ENCODE results near the gene IDI1.

Gene IDI1

DNA sequence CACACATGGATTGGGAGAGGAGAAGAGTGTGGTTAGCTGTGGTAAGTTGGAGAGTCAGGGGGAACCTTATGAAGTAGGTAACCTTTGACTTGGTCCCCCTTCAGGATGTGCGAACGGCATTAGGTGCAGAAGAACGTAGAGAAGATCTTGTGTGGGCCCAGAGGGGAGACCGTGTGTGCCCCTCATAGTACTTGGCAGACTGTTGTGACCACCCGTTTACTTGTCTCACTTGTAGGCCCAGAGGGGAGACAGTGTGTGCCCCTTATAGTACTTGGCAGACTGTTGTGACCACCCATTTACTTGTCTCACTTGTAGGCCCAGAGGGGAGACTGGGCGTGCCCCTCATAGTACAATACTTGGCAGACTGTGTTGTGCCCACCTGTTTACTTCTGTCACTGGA lies 58.1 kb downstream of the IDI1 start:
- no peak for DNase-seq
